ENCODE results near the gene SPNS2.

- no peak for TF ChIP-seq POLR2A (IDR thresholded peaks at IDR 0.05)
- TF ChIP-seq CTCF (IDR thresholded peaks at IDR 0.05), result no peak
Measured at GRCh38 chr17:4465786-4466185, 32.9 kb upstream of the SPNS2 start.

Data from Peyer's patch (tissue), 4 donors.